Measurements from ENCODE around the gene TOX2.

GRCh38 chr20:44112889-44113617 is 198.4 kb downstream of the TOX2 start:
- TF ChIP-seq CTCF (IDR thresholded peaks at IDR 0.05; ENCODE audit: insufficient read depth, low read depth, low read length) (no peak), EZH2 (IDR thresholded peaks at IDR 0.05; ENCODE audit: insufficient read depth, low read length) (no peak)
